Left kidney (tissue), 8 donors: ENCODE data around the gene MTARC1. TPM values are rescaled to one million over a fixed set of nuclear protein-coding genes. Genes with fewer than 3 reads are reported as not detected.

Experiments
- DNase-seq: peaks from one replicate; pipeline ENCODE4 v3.0.0-alpha.2; 2013
- long read RNA-seq, 8 donors: transcript quantifications; one replicate each; lab custom pipeline, GENCODE V29; 2026
- polyA plus RNA-seq: library from polyadenylated mRNA; unstranded; fragments of 120-200 nt; gene quantifications from one replicate; pipeline ENCODE4 v1.2.1, GENCODE V29; 2013; ENCODE audit not compliant: insufficient read length

Gene MTARC1
- 26.8 TPM for polyA plus RNA-seq
- long read RNA-seq, donor 1, full-length matches to known transcripts = 7 of 15 reads
- long read RNA-seq, donor 1, partial matches to known transcripts = 8 of 15 reads
- long read RNA-seq, donor 1, other reads (novel, unspliced or antisense) = 0 of 15 reads
- long read RNA-seq, donor 2, full-length matches to known transcripts = 5 of 5 reads
- long read RNA-seq, donor 2, partial matches to known transcripts = 0 of 5 reads
- long read RNA-seq, donor 2, other reads (novel, unspliced or antisense) = 0 of 5 reads
- long read RNA-seq, donor 3, full-length matches to known transcripts = 4 of 4 reads
- long read RNA-seq, donor 3, partial matches to known transcripts = 0 of 4 reads
- long read RNA-seq, donor 3, other reads (novel, unspliced or antisense) = 0 of 4 reads
- long read RNA-seq, donor 4 = 0 reads
- long read RNA-seq, donor 5, full-length matches to known transcripts = 10 of 10 reads
- long read RNA-seq, donor 5, partial matches to known transcripts = 0 of 10 reads
- long read RNA-seq, donor 5, other reads (novel, unspliced or antisense) = 0 of 10 reads
- long read RNA-seq, donor 6, full-length matches to known transcripts = 6 of 14 reads
- long read RNA-seq, donor 6, partial matches to known transcripts = 8 of 14 reads
- long read RNA-seq, donor 6, other reads (novel, unspliced or antisense) = 0 of 14 reads
- long read RNA-seq, donor 7, full-length matches to known transcripts = 10 of 22 reads
- long read RNA-seq, donor 7, partial matches to known transcripts = 12 of 22 reads
- long read RNA-seq, donor 7, other reads (novel, unspliced or antisense) = 0 of 22 reads
- long read RNA-seq, donor 8, full-length matches to known transcripts = 4 of 4 reads
- long read RNA-seq, donor 8, partial matches to known transcripts = 0 of 4 reads
- long read RNA-seq, donor 8, other reads (novel, unspliced or antisense) = 0 of 4 reads

- DNase-seq = no peak
Measured at GRCh38 chr1:220786337-220787068, at the start of gene MTARC1. Gene MTARC1 (plus strand): TSS chr1:220786913. CDS start chr1:220786945, 32 bp downstream.

DNA sequence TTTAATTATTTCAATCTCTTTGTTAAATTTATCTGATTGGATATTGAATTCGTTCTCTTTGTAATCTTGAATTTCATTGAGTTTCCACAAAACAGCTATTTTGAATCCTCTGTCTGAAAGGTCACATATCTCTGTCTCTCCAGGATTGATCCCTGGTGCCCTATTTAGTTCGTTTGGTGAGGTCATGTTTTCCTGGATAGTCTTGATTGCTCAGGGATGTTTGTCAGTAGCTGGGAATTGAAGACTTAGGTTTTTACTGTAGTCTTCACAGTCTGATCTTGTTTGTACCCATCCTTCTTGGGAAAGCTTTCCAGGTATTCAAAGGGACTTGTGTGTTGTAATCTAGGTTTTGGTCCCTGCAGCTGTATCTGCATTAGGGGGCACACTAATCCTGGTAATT, 45.4 kb upstream of the MTARC1 start:
- no peak for DNase-seq

- DNase-seq = no peak
Measured at GRCh38 chr1:220741825-220742224, 44.9 kb upstream of the MTARC1 start.

DNA sequence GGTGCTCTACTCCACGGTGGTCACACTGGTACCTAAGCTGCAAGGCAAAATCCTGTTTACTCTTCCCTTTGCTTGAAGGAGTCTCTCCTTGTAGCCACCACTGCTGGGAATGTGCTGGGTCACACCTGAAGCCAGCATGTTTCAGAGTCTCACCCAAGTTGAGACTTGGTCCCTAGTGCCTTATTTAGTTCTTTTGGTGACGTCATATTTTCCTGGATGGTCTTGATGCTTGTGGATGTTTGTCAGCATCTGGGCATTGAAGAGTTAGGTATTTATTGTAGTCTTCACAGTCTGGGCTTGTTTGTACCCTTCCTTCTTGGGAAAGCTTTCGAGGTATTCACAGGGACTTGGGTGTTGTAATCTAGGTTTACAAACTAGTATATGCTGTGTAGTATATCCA, 44.2 kb upstream of the MTARC1 start:
- no peak for DNase-seq

- DNase-seq = no peak
Measured at GRCh38 chr1:220746851-220747250, 39.9 kb upstream of the MTARC1 start.

- no peak for DNase-seq
Measured at GRCh38 chr1:220747437-220748088, 39.1 kb upstream of the MTARC1 start.

DNA sequence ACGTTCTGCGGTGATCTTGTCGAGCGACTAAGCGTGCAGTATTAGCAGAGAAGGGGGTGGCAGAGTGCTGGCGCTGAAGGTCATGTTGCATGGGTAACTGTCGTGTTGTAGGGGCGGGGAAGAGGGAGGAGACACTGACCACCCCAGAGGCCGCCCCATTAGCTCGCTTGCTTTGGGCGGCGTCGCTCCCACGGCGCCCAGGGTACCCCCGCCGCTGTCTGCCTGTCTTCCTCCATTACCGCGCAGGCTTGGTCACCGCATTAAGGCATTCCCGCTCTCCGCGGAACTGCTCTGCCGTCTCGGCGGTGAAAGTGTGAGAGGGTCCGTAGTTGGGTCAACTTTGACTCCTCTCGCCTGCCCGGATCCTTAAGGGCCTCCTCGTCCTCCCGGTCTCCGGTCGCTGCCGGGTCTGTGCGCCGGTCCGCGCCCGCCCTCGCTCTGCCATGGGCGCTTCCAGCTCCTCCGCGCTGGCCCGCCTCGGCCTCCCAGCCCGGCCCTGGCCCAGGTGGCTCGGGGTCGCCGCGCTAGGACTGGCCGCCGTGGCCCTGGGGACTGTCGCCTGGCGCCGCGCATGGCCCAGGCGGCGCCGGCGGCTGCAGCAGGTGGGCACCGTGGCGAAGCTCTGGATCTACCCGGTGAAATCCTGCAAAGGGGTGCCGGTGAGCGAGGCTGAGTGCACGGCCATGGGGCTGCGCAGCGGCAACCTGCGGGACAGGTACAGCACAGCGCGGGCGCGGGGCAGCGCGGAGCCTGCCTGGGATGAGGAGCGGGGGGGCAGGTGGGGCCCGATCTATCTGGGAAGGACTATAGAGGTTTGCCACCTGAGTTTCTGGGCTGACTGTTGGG, 38.4 kb upstream of the MTARC1 start, which contains the start of gene MTARC2:
Gene MTARC2 (plus strand): TSS at position 234 of the 846 bp plus-strand sequence. CDS start 210 bp downstream, at position 444.
- DNase-seq = peak; percentile 80

- DNase-seq = no peak
Measured at GRCh38 chr1:220748936-220749335, 37.8 kb upstream of the MTARC1 start.

DNA sequence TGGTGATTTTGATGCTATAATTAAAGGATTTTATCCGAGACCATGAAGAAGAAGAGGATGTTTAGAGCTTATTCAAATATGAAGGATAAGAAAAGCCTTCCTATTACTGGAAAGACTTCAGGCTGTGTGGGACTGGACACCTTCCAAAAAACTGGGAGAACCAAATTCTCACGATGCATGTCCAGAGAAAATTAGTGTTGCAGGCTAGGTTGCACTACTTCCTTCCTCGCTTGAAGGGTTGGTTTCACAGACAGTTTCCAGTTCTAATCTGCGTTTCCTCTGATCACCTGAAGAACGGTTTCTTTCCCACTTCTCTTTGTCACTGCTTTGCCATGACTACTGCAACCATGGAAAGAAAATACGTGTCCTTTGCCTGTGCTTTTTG, 36.6 kb upstream of the MTARC1 start:
- no peak for DNase-seq

DNA sequence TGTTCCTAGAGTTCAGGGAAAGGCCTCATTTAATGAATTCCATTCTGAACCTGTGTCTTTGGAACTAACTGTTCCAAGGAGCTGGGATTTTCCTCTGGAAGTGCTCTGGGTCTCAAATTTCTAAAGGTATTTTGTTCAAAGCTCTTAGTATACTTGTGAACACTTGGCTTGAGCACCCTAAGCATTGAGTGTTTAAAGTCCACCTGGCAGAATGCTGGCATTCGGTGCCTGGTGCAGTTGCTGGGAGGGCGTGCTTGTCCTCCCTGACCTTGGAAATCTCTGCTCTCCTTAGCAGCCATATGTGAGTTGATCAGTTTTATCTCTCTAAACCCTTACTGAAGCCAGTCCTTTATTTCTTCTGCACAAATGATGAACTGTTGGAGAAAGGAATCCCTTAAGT, 35.6 kb upstream of the MTARC1 start:
- DNase-seq = no peak

GRCh38 chr1:220754212-220754917, 32.3 kb upstream of the MTARC1 start:
- peak; percentile 50 for DNase-seq

DNA sequence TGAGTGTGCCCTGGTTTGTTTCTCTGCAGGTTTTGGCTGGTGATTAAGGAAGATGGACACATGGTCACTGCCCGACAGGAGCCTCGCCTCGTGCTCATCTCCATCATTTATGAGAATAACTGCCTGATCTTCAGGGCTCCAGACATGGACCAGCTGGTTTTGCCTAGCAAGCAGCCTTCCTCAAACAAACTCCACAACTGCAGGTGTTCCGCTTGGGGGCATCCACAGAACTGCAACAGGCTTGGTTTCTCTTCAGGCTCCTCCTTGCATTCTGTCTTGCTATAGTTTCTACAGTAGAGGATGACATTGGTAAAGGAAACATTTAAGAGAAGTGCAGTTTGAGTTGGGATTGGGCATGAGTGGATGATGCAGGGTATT, 31.8 kb upstream of the MTARC1 start:
- DNase-seq = no peak

GRCh38 chr1:220755309-220755708, 31.4 kb upstream of the MTARC1 start:
- no peak for DNase-seq

- DNase-seq = no peak
Measured at GRCh38 chr1:220757441-220757840, 29.3 kb upstream of the MTARC1 start.

- no peak for DNase-seq
Measured at GRCh38 chr1:220759147-220759546, 27.6 kb upstream of the MTARC1 start.

DNA sequence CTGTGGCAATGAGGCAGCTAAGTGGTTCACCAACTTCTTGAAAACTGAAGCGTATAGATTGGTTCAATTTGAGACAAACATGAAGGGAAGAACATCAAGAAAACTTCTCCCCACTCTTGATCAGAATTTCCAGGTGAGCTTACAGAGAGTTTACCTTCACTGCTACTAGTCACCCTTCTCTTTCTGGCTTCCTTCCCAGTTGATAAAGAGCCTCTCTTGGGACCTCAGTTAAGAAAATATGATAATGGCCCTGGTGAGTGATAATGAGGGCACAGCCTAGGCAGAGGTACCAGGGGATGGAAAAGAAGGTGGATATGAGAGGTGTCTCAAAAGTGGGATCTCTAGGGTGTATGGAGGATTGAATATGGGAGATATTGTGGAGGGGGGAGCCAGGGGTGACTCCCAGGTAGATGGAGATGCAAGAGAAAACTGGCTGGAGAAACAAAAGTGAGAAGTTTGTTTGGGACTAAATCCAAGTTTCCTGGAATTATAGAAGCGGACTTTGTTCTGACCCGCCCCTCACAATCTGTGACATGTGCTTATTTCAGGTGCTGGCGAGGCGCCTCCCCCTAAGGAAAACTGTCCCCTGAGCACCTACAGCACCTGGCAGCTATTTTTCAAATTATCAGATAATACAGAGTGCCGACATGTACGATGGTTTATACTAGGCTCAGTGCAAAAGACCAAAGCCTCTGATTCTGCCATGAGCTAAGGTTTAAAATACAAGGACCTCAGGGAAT, 24.9 kb upstream of the MTARC1 start:
- no peak for DNase-seq

- DNase-seq = no peak
Measured at GRCh38 chr1:220764757-220765156, 22.0 kb upstream of the MTARC1 start.

GRCh38 chr1:220767312-220768125, 19.2 kb upstream of the MTARC1 start:
- DNase-seq = peak; percentile 52
